SU-DHL-6 (cell line): ENCODE results near the gene SRGAP1.

Experiments used
- CTCF ChIP-seq: fragments of 200-600 bp; sonication (generic); IDR thresholded peaks from one replicate; pipeline ENCODE4 v1.5.1; 2017; ENCODE audit warnings: antibody characterized with exemption, mild to moderate bottlenecking, low read length, moderate library complexity; ENCODE audit not compliant: insufficient read depth, poor library complexity, severe bottlenecking
- EZH2phosphoT487 ChIP-seq: fragments of 200-600 bp; sonication (generic), shearing (Covaris generic); conservative IDR thresholded peaks from 2 replicates; pipeline ENCODE4 v1.6.1; 2018; ENCODE audit warnings: mild to moderate bottlenecking, antibody characterized with exemption, low read length, moderate library complexity, mixed read lengths

- TF ChIP-seq CTCF (no peak), EZH2phosphoT487 (no peak)
Measured at GRCh38 chr12:63805704-63806672, 38.5 kb upstream of the SRGAP1 start.
